PC-3 (cell line): ENCODE measurements around the gene IRGC. TPM values are rescaled to one million over a fixed set of nuclear protein-coding genes. Genes with fewer than 3 reads are reported as not detected.

Source experiments
- ATAC-seq: fragments of 200-7000 bp; cut with Tn5 transposase; 2 replicates; pipeline ENCODE4 v1.9.1; 2020; ENCODE audit warnings: mild to moderate bottlenecking, moderate library complexity
- BruUV-seq: library from RNA; stranded (reverse); fragments of 400-500 nt; replicated peaks from 2 replicates; lab custom pipeline; 2021; lab: Mats Ljungman, UMichigan
- CTCF ChIA-PET: fragments of 300-600 bp; sonication (Branson Sonifier 250); formaldehyde crosslinking; loops from one replicate; lab custom pipeline; 2022; ENCODE audit warnings: antibody characterized with exemption; lab: Charles Lee
- POLR2A ChIA-PET: fragments of 300-600 bp; sonication (Branson Sonifier 250); formaldehyde crosslinking; loops from one replicate; lab custom pipeline; 2022; ENCODE audit warnings: antibody characterized with exemption; ENCODE audit not compliant: unreplicated experiment; lab: Charles Lee
- DNase-seq: peaks from one replicate; pipeline ENCODE4 v3.0.0-alpha.2; 2015
- H2AFZ ChIP-seq: fragments of 300-600 bp; sonication (generic); 2 replicates; pipeline ENCODE4 v1.6.0; 2016; ENCODE audit warnings: antibody characterized with exemption, low read length
- H3F3A ChIP-seq: fragments of 300-600 bp; sonication (generic); one replicate; pipeline ENCODE4 v1.6.0; 2017; ENCODE audit warnings: antibody characterized with exemption, low read length, control low read depth, mild to moderate bottlenecking; ENCODE audit not compliant: unreplicated experiment
- H3K27ac ChIP-seq: fragments of 300-600 bp; sonication (generic); 2 replicates; pipeline ENCODE4 v1.5.1; 2016; ENCODE audit warnings: mild to moderate bottlenecking, low read length
- H3K27me3 ChIP-seq: fragments of 300-600 bp; sonication (generic); 2 replicates; pipeline ENCODE4 v1.6.1; 2016; ENCODE audit warnings: low read length, mixed read lengths
- H3K36me3 ChIP-seq: fragments of 300-600 bp; sonication (generic); 2 replicates; pipeline ENCODE4 v1.6.1; 2016; ENCODE audit warnings: low read depth, mixed run types, low read length, mixed read lengths
- H3K4me1 ChIP-seq: fragments of 300-600 bp; sonication (generic); 2 replicates; pipeline ENCODE4 v1.5.1; 2016; ENCODE audit warnings: low read length; ENCODE audit not compliant: insufficient read depth
- H3K4me2 ChIP-seq: fragments of 300-600 bp; sonication (generic); 2 replicates; pipeline ENCODE4 v1.6.0; 2016; ENCODE audit warnings: low read length
- H3K4me3 ChIP-seq: fragments of 300-600 bp; sonication (generic); 2 replicates; pipeline ENCODE4 v1.5.1; 2016; ENCODE audit warnings: mild to moderate bottlenecking, low read length, mixed read lengths
- H3K79me2 ChIP-seq: fragments of 300-600 bp; sonication (generic); 2 replicates; pipeline ENCODE4 v1.6.1; 2017; ENCODE audit warnings: low read length, mixed read lengths
- H3K9ac ChIP-seq: fragments of 300-600 bp; sonication (generic); 2 replicates; pipeline ENCODE4 v1.6.0; 2016; ENCODE audit warnings: mild to moderate bottlenecking, low read length
- H3K9me2 ChIP-seq: fragments of 300-600 bp; sonication (generic); replicated peaks from 2 replicates; pipeline ENCODE4 v1.6.1; 2016; ENCODE audit warnings: mixed run types, low read length, mixed read lengths
- H3K9me3 ChIP-seq: fragments of 300-600 bp; sonication (generic); 2 replicates; pipeline ENCODE4 v1.6.1; 2016; ENCODE audit warnings: low read length, mixed read lengths
- H4K20me1 ChIP-seq: fragments of 300-600 bp; sonication (generic); 2 replicates; pipeline ENCODE4 v1.6.1; 2016; ENCODE audit warnings: low read length, mixed read lengths
- EZH2 ChIP-seq: fragments of 300-600 bp; sonication (generic); IDR thresholded peaks from one replicate; pipeline ENCODE4 v1.6.1; 2017; ENCODE audit warnings: antibody characterized with exemption, mild to moderate bottlenecking, low read length; ENCODE audit not compliant: unreplicated experiment
- EZH2phosphoT487 ChIP-seq: fragments of 300-600 bp; sonication (generic); IDR thresholded peaks from 2 replicates; pipeline ENCODE4 v1.6.1; 2018; ENCODE audit warnings: mild to moderate bottlenecking, antibody characterized with exemption, low read length, borderline replicate concordance
- intact Hi-C: fragments of 100-400 bp; cut with micrococcal nuclease; formaldehyde crosslinking; loops from 2 replicates; pipeline ENCODE4 v1.9.0; 2023
- total RNA-seq: library from RNA; depleted of rRNA; stranded (reverse); fragments of >200 nt; gene quantifications from 2 replicates; pipeline ENCODE4 v1.2.3, GENCODE V29; 2014
- TF ChIP-seq, protein P1 (sequence below): fragments of 300-600 bp; sonication (generic); conservative IDR thresholded peaks from 2 replicates; pipeline ENCODE4 v1.5.1; 2017; ENCODE audit warnings: antibody characterized with exemption, low read depth, mild to moderate bottlenecking, low read length

The IRGC gene
- total RNA-seq, 1 experiment from 2014 or later, result not detected

DNA sequence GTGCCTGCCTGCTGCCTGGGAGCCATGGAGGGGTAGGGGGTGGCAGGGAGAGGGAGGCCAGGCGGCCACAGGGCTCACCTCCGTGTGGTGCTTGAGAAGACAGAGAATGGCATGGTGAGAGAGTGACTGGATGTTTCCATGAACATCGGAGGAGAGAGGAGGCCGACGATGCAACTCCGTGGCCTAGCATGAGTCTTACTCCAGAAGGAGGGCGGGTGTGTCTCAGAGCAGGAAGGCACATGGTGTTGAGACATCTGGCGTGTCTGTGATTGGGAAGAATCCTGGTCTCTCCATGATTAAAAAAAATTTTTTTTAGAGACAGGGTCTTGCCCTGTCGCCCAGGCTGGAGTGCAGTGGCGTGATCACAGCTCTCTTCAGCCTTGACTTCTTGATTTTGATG lies 5.1 kb downstream of the IRGC start:
- Histone ChIP-seq H3K9me3 (no peaks in the 10 kb centered on the region), H3K36me3 (no peaks in the 10 kb centered on the region), H3K9ac (no peak overlapping the region), H4K20me1 (no peaks in the 10 kb centered on the region), H3K27me3 (no peaks in the 10 kb centered on the region), H3K4me1 (no peaks in the 10 kb centered on the region), H3K79me2 (no peaks in the 10 kb centered on the region), H3F3A (no peaks in the 10 kb centered on the region), H3K4me2 (no peak overlapping the region), H2AFZ (no peak overlapping the region), H3K9me2 (no peaks in the 10 kb centered on the region), H3K27ac (no peak overlapping the region), H3K4me3 (no peak overlapping the region)
- DNase-seq (no peak), ATAC-seq (no peak)
- ChIA-PET CTCF (interaction anchor here (1.0 kb wide), 1 partner anchor 53 kb away, joined by 6 read pairs; no protein-coding TSS in a partner anchor), POLR2A (interaction anchor here (1.0 kb wide), 1 partner anchor 53 kb away, joined by 7 read pairs; no protein-coding TSS in a partner anchor)
- no TSS peak for BruUV-seq
- TF ChIP-seq, protein P1, sequence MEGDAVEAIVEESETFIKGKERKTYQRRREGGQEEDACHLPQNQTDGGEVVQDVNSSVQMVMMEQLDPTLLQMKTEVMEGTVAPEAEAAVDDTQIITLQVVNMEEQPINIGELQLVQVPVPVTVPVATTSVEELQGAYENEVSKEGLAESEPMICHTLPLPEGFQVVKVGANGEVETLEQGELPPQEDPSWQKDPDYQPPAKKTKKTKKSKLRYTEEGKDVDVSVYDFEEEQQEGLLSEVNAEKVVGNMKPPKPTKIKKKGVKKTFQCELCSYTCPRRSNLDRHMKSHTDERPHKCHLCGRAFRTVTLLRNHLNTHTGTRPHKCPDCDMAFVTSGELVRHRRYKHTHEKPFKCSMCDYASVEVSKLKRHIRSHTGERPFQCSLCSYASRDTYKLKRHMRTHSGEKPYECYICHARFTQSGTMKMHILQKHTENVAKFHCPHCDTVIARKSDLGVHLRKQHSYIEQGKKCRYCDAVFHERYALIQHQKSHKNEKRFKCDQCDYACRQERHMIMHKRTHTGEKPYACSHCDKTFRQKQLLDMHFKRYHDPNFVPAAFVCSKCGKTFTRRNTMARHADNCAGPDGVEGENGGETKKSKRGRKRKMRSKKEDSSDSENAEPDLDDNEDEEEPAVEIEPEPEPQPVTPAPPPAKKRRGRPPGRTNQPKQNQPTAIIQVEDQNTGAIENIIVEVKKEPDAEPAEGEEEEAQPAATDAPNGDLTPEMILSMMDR, result no peak
- TF ChIP-seq EZH2phosphoT487 (no peak), EZH2 (no peak)
- intact Hi-C loops, result no loop called here

GRCh38 chr19:43721469-43722048 lies 5.7 kb downstream of the IRGC start:
- no peak overlapping the region for H3K9ac ChIP-seq
- TF ChIP-seq EZH2phosphoT487 (no peak), EZH2 (no peak)
- TF ChIP-seq, protein P1, result no peak
- no peak for ATAC-seq
- intact Hi-C loops, result no loop called here
- no peaks in the 10 kb centered on the region for H3K9me2 ChIP-seq
- no peak overlapping the region for H3K4me3 ChIP-seq
- H4K20me1 ChIP-seq, result no peaks in the 10 kb centered on the region
- no peak overlapping the region for H3K27ac ChIP-seq
- DNase-seq, result no peak
- no TSS peak for BruUV-seq
- H3K27me3 ChIP-seq, result no peaks in the 10 kb centered on the region
- no peak overlapping the region for H2AFZ ChIP-seq
- H3K79me2 ChIP-seq, result no peaks in the 10 kb centered on the region
- ChIA-PET CTCF (interaction anchor here (1.0 kb wide), 1 partner anchor 53 kb away, joined by 6 read pairs; no protein-coding TSS in a partner anchor), POLR2A (interaction anchor here (0.6 to 1.0 kb wide), 3 partner anchors 47 to 53 kb away, joined by 4 to 23 read pairs (median 7); no protein-coding TSS in a partner anchor)
- H3K36me3 ChIP-seq, result no peaks in the 10 kb centered on the region
- H3F3A ChIP-seq, result no peaks in the 10 kb centered on the region
- no peak overlapping the region for H3K4me2 ChIP-seq
- H3K9me3 ChIP-seq, result no peaks in the 10 kb centered on the region
- no peaks in the 10 kb centered on the region for H3K4me1 ChIP-seq

GRCh38 chr19:43723588-43723987 lies 7.7 kb downstream of the IRGC start:
- no peaks in the 10 kb centered on the region for H3K36me3 ChIP-seq
- no peaks in the 10 kb centered on the region for H3K4me1 ChIP-seq
- DNase-seq (peak; percentile 10), ATAC-seq (no peak)
- H3K9me3 ChIP-seq, result no peaks in the 10 kb centered on the region
- BruUV-seq, result no TSS peak
- H3K9me2 ChIP-seq, result no peaks in the 10 kb centered on the region
- no peak overlapping the region for H2AFZ ChIP-seq
- TF ChIP-seq, protein P1, result peak; percentile 52
- no peak for TF ChIP-seq EZH2phosphoT487
- H3K27ac ChIP-seq, result no peak overlapping the region
- no peaks in the 10 kb centered on the region for H3F3A ChIP-seq
- no peaks in the 10 kb centered on the region for H4K20me1 ChIP-seq
- ChIA-PET POLR2A (no interaction called here), CTCF (no interaction called here)
- H3K79me2 ChIP-seq, result no peaks in the 10 kb centered on the region
- H3K9ac ChIP-seq, result no peak overlapping the region
- intact Hi-C loops, result no loop called here
- no peak overlapping the region for H3K4me3 ChIP-seq
- H3K27me3 ChIP-seq, result no peaks in the 10 kb centered on the region
- H3K4me2 ChIP-seq, result no peak overlapping the region
